Activated CD4-positive, alpha-beta T cell treated with anti-CD3 and anti-CD28 coated beads, Interleukin-2, amount 50 U/mL, for 48 hours (primary cell): ENCODE data around the gene LRP1B.
"Not testable (repeated sequence)": the region's sequence is repeated elsewhere in the genome, so short reads cannot be mapped to it uniquely, and the experiment has no call there.

Source experiments
- DNase-seq, 2 experiments: peaks; one replicate each; pipeline ENCODE4 v3.0.0-alpha.2; 2020

LRP1B gene

DNA sequence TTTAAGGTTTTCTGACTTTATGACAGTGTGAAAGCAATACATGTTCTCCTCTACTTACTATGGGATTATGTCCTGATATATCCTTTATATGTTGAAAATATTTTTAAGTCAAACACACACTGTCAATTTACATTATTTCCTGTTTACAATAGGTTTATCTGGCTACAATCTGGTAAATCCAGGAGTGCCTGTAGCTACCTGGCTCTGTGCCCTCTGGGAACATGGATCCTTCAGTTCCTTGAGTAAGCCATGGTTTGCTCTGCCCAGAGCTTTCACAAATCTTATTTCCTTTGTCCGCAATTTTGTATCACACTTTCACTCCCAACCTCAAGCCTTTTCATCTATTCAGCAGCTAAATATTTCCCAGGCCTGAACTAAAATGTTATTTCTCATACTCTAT is 1768.5 kb downstream of the LRP1B start:
- no peak for DNase-seq

DNA sequence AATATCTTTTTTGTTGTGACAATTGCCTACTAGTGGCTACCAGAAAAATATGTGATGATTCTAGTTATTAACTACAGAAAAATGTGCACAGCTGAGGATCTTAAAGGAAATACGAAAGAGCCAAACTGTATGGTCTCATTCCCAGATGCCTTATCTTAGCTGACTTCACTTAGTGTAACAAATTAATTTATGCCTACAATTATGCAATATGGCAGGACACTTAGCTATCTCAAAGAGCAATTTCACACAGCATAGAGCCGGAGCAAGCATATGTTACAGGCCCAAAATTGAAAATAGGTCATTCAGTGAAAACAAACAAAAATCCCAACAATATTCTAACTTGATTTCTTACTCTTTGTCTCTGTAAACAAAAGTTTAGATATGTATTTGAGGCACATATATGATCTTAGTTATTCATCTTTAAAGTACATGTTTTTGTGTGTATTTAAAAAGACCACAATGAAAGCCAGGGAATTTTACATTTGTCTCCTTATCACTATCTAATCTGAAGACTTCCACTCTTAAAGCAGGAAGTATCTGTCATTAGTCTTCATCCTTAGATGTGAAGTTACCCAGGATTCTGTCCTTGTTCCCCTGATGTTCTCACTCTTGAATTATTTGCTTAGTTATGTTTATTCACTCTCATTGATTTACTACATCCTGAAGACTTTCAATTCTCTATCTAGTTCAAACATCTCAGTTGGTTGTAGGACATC is 1771.6 kb downstream of the LRP1B start:
- DNase-seq = no peak

DNA sequence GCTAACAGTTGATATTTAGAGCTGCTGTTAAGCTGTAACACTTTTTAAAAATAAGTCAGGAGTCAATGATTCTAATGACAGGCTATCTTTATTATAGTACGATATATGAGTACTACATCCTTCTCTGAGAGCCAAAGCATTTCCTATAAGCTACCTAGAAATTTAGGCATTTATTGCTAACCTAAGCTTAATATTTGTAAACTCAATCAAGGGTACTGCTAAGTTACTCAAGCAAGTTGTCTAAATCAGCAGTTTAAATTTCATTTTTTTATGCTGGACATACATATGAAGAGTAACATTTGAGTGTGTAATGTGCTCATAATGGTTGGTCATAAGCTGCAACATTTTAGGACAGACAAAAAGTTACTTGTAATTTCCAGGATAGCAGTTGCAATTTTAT is 1774.1 kb downstream of the LRP1B start:
- no peak for DNase-seq

DNA sequence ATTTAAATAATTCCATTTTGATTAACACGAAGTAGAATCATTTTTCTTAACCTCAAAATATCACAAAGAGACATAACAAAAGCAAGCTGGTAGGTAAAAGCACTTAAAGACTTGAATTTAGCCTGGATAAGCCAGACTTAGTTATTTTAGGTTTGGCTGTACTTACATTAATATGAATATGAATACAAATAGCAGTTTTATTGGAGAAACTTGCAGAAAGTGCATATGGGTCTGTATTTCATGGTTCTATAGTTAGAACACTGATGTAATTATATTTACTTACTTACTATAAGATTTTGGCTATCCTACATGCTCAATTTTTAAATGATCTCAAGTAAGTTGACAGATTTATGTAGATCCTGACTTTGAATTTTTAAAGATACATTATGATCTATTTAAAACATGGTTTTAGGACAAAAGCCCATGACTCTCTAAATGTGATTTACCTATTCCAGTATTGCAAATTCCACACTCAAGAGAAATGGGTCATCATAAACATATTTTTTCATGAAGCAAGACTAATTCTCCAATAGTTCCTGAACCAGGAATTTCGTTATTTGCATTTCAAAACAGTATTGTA is 1775.2 kb downstream of the LRP1B start:
- no peak for DNase-seq

DNA sequence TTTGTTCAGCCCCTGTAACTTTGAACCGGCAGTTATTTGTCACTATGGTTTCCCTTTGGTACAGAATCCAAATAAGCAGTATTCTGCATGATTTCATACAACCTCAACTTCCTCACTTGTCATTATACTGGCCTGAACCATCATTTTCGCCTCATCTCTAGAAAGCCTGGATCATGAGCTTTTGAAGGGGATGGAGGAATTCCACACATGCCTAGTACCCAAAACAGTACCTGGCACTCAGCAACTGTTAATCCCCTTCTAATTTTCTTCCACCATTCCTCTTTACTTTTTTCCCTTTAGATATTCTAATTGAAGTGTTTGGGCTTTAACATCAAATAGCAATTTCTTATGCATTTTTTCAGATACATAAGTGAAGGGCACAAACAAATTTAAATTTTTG is 1776.3 kb downstream of the LRP1B start:
- DNase-seq = no peak

DNA sequence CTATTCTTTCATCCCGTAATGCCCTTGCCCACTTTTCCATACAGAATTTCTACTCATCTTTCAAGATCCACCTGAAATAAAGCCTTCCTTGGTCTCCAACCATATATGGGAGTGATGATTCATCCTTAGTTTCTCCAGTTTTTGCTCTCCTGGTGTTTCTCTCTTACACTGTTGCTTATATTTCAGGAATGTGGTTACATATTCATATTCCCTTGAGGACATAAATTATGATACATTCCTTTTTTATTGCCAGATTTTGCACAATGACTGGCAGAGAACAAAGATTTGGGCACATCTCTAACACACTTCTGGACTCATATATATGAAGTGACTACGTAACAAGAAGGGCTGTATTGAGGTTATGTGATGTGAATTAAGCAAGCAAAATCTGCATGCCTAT is 1777.3 kb downstream of the LRP1B start:
- no peak for DNase-seq

DNA sequence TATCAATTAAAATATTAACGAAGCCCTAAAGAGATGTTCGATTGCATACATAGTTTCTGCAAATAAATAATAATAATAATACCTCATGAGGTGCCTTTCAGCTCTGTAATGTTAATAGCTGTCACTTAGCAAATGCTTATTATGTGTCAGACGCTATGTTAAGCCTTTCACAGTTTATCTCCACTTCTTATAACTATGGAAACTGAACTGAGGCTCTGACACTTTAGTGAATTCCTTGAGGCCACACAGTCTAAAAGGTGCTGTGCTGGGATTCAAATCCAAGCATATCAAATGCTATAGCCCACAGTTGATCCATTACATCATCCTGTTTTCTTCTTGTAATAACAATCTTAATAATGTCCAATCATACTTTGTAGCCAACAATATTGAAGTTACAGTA is 1779.1 kb downstream of the LRP1B start:
- DNase-seq = no peak

DNA sequence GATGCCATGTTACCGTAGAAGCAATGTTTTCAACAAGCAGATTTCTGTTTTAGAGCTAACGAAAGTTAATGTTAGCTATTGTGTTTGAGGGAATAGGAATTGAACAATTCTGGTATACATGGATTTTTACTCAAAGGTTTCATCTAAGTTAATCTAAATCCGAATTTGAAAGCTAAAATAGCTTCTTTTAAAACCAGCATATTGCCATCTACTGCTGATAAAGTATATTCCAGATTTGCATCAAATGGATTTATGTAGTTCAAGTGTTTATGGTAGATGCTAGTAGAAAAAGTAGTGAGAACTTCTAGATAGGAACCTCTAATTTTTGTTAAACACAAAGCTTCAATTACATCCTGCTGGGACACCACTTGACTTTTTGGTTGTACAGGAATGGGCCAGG is 1781.1 kb downstream of the LRP1B start:
- DNase-seq = no peak

DNA sequence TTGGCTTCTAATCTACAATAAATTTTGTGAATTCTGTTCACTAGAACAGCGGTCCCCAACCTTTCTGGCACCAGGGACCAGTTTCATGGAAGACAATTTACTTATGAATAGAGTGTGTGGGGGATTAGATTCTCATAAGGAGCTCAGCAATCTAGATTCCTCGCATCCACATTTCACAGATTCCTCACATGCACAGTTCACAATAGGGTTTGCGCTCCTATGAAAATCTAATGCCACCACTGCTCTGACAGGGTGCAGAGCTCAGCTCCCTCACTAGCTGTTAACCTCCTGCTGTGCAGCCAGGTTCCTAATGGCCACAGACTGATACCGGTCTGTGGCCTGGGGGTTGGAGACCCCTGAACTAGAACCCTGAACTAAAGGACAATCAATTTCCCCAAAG is 1782.0 kb downstream of the LRP1B start:
- DNase-seq = no peak

DNA sequence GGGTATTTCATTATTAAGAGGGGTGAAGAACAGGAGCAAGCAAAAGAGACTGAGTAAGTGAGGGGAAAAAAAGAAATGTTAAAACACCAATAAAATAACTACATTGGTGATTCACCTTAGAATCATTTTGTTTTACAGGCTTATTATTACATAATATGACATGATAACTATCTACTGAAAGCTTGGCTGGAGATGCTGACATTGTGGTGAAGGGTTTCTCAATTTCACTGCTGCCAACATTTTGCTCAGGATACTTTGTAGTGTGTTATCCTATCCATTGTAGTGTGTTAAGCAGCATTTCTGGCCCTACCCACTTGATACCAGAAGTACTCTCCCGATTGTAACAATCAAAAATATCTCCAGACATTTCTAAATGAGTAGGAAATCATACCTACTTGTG is 1786.0 kb downstream of the LRP1B start:
- no peak for DNase-seq

DNA sequence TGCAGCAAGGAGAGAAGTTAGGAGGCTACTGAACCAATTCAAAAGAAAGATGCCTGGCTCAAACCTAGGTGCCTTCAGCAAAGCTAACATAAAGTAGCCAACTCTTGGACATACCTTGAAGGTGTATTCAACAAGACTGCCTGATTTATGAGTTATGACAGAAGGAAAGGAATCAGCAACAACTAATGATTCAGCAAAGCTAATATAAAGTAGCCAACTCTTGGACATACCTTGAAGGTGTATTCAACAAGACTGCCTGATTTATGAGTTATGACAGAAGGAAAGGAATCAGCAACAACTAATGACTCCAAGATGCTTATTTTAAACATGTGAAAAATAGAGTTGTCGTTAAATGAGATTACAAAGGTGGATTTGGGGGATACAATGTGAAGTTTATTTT is 1786.5 kb downstream of the LRP1B start:
- DNase-seq = not testable (repeated sequence)

DNA sequence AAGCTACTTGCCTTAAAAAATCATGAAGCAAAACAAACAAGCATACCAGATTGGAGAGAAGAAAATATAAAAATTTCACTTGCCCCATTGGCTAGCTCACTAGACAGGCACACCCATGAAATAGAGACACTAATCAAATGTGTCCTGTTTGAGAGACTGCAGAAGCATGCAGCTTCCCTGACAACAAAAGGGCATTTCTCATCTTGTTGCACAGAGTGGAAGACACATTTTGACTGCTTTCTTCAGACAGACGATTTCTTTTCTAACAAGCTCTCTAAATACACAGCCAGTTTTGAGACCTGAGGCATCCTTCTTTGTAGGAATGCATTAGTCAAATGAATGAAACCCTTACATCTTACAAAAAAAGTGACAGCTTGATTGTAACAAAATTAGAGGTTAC is 1792.0 kb downstream of the LRP1B start:
- no peak for DNase-seq

DNA sequence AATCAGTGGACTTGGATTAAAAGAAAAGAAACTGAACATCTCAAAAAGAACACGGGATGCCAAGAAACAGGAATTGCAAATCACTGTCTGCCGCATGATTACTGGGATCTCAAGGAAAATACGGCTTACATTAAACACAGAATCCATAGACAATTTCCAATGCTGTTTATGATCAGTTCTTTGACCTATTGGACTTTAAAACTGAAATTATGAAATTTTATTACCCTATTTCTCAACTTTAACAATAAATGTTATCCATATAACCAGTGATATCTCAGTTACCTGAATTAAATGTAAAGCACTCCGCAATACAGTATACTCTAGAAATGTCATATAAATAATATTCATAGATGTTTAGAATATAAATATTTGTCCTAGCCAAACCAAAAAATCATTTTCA is 1793.8 kb downstream of the LRP1B start:
- DNase-seq = no peak

DNA sequence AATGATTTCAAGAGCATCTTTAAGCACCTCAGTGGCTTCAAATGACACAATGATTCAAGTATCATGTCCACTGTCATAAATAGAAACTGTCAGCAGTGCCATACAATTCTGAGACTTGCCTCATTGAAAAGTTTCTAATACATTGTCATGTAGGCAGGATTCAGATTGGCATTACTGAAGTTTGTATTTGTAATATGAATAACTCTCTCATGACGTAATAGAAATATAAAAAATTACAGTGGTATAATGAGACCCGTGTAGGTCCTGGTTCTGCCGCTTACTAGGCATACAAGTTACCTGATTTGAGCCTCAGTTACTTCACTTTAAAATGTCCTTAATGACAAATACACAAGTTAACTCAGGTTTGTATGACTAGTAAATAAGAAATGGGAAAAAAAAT is 1814.5 kb downstream of the LRP1B start:
- DNase-seq = no peak

DNA sequence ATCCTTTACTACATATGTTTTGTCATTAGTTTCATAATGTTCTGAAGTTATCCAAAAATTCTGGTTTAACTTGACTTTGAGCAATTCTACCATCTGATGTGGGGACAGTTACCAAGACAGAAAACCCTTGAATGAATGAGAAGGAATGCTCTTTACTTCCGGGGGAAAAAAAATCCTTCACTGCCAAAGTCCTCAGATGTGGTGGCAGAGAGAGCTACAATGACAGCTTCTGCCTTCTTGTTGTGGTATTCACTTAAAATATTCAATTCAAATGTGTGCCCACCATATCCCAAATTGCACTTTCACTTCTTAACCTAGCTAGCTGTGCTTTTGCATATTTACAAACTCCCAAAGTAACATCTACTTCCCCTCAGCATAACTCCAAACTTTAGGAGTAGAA is 1818.9 kb downstream of the LRP1B start:
- DNase-seq = no peak

DNA sequence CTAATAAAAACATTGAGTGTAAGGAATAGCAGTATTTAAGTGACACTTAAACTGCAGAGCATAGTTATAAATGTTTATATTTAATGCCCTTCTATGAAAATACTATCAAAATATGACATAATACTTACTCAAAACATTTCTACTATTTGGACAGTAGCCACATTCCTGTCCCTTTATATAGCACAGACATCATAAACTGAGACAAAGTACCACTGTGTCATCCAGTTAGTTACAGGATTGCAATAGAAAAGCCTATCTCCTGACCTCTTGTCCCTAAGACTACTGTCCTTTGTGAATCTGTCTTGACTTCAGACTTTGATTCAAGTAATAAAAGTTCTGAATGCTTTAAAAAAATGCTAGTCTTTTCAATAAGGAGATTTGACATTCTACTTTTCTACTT is 1822.1 kb downstream of the LRP1B start:
- DNase-seq = no peak

DNA sequence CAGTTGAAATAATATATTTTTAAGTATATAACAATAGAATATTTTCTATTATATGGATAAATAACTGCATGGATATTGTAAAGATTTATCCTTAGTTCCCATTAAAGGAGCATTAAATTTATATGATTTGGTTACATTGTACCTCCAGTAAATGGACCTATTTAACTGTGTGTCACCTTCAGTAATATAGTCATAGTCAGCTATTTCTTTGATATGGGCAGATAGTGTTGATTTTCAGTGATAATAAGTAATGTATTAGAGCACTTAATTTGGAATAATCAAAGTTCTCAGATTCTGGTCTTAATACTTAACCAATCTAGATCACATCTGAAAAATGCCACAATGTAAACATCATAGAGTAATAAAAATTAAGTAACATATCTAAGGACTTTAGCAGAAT is 1823.3 kb downstream of the LRP1B start:
- no peak for DNase-seq

DNA sequence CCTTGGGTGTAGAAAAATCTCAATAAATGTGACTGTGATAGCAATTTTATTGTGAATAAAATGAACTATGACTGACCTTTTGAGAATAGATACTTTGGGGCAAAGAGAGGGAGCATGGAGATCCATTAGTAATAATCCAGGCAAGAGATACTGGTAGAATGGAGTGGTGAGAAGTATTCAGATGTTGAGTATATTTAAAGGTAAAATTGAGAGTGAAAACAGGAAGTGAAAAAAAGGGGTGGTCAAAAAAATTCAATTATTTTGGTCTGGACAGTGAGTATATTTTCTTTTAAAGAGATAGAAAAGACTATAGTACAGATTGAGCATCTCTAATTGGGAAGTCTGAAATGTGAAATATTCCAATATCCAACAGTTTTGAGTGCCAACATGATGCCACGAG is 1835.0 kb downstream of the LRP1B start:
- DNase-seq = no peak

DNA sequence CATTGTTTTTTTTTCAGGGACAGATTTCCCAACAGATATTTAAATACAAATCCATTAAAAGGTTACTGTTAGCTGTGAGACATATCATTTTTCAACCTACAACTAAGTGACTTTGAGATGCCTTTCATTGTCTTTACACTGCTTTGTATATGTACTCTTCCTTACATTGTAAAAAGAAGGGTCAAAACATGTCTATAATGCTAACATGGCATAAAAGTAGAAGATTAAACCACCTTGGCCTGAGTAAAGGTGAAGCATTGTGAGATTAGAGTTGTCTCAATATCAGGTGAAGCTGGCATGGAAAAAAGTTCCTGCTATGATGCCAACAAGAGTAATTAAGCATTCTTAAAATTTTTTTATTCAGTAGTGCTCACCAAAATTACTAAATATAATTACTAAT is 1842.1 kb downstream of the LRP1B start:
- no peak for DNase-seq

DNA sequence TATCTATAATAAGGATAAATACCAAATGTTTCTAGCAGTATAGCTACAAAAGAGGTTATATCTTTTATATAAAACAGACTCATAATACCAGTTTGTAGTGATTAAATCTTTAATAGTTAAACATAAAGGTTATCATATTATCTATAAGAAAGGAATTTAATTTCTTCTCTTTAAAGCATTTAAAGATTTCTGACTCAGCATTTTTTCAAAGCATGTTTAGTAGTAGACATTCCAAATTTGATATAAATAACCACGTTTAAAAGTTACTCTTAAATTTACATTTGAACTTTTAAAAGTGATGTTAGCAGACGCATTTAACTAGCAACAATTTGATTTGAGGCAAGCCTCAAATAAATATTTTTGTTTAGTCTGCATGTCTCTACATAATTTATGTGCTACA is 1842.6 kb downstream of the LRP1B start:
- no peak for DNase-seq

DNA sequence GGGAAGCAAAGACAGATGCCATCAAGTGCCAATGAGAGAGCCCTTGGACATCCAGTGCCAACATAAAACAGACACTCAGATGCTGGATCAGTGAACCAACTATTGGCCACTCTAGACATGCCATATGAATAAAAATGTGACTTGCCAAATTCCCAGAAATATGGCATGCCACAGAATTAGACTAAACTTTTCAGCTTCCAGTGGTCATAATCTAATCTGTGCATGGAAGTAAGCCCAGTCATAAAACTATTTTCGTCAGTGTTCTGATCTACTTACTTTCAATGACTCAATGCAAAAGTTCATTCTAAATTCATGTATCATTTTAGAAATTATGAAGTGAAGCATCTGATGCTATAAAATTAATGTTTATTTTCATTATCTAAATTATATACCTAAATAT is 1844.4 kb downstream of the LRP1B start:
- DNase-seq = no peak

DNA sequence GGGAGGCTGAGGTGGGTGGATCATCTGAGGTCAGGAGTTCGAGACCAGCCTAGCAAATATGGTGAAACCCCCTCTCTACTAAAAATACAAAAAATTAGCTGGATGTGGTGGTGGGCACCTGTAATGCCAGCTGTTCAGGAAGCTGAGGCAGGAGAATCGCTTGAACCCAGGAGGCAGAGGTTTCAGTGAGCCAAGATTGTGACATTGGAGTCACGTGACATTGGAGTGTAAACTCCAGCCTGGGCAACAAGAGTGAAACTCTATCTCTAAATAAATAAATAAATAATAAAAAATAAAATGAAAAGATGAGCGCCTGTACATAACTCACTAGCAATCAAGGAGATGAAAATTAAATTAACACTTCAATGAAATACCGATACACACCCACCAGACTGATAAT is 1853.5 kb downstream of the LRP1B start:
- not testable (repeated sequence) for DNase-seq

DNA sequence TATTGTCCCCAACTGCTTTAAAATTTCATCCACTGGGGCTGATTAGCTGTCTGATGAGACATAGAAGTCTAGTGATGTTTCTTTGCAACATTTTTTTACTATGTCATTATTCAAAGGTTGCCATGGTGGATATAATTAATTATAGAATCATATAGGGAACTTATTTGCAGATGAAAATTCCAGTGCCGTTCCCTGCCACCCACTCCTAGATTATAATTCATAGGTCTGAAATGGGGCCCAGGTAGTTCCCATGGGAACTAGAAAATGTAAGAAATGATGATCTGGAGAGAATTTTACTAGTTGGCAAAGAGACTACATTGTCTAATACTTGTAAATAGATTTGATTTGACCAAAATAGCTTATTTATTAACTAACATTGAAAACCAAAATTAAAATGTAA is 1854.2 kb downstream of the LRP1B start:
- DNase-seq = no peak

DNA sequence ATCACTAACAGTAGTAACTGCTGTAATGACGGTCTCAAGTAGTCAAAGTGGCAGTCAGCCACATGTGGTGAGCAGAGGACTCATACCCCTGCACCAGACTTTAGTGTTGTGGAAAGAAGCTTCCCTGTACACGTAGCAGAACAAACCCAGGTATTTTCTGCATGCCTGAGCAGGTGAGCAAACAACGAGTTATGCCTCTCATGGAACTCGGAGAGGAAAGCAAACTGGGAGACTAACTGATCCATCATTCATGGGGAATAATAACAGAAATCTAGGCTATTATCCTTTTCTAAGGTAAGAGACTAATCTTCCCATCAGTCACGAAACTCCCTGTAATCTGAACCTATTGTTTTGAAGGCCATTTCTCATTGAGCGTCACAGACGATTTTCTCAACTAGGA is 1855.4 kb downstream of the LRP1B start:
- DNase-seq = no peak

DNA sequence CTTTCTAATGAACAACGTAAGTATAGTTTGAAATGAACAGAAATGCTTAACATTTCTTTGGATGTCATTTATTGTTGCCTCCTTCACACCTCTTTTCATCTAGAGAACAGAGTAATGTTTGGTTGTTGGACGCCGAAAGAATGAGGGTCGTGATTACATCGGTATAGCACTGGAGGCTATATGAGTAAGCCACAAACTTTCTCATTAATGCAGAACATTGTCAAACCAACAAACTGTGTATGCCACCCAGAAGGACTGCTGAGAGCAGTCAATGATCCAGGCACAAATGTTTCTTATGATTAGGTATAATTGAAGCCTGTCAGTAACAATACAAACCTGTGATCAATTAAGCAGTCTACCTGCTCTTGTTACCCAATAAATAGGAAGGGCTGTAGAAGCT is 1855.9 kb downstream of the LRP1B start:
- DNase-seq = no peak
